Measurements from ENCODE around the gene PTS. TPM values are rescaled to one million over a fixed set of nuclear protein-coding genes. Genes with fewer than 3 reads are reported as not detected.

Gene PTS
- total RNA-seq, 2 donors from 2014 or later, result 44.2 to 51.8 TPM

DNA sequence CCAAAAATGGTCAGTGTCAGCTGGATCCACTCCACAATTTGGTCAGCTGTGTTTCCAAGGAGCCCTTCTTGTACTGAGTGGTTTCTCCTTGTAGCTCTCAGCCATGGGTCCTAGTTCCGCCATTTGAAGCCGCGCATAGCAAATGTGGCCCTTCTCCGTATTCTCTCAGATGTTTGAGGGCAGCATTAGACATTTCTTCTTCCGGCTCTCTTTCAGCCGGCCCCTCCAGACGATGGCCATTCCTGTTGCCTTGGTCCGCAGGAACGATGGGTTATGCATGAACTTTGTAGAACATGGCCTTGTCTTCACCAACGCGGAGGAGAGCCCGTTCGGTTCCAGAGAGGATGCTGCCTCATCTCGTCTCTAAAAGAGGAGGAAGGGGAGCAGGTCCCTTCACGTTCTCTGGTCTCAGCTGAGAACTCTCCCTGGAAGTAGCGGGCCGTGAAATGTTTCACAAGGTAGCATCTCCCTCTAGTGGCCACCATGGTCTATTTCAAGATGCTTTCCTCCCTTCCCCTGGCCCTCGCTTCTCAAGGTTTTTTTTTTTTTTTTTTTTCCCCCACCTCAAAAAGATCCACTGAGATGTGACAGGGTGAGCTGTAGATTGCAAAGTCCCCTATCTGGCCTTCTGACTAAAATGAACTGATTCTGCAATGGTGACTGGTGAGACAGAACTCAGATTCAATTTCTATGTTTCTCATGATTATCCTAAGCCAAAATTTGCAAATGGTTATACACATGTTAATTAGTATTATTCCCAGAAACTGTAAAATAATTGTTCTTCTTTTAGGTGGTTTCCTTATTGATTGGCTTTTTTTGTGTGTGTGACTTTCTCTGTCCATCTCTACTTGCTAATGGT lies 54.3 kb downstream of the PTS start:
- DNase-seq (ENCODE audit: low spot score), result no peak
- intact Hi-C loops (cut with DNase I), result loop anchor here (2.0 to 10.0 kb wide), 3 partner anchors 58 to 1004 kb away; no protein-coding TSS in a partner anchor

DNA sequence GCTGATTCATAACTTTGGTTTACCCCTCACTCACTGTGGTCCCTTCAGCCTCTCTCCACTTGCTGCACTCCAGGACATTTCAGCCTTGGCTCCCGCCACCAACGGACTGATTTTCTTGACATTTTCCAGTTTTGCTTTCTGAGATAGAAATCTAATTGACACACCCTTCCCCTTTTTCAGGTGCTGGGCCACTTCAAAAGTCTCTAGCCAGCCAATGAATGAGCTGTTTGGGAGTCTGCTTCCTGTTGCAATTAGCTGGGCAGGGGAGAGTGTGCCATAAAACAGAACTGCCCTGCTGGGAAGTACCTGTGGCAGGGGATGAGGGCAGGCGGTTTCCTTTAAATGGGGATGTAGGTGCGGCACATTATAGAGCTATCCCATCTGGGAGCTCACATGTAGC lies 55.5 kb downstream of the PTS start:
- no peak for DNase-seq (ENCODE audit: low spot score)
- intact Hi-C loops (cut with DNase I), result loop anchor here (2.0 to 10.0 kb wide), 3 partner anchors 59 to 1003 kb away; no protein-coding TSS in a partner anchor

Other genes with a start within 250 kb of the PTS start
- gene DLAT, start 201.0 kb upstream of the PTS start, total RNA-seq, result 10 to 100 TPM; 22.8 to 25.5 TPM
- gene PIH1D2, start 152.4 kb upstream of the PTS start, total RNA-seq, result 1 to 10 TPM in 1 of 2 donors, under 1 TPM in 1; 0.86 to 1.7 TPM
- 10 to 100 TPM; 14.0 to 15.0 TPM for gene NKAPD1, start 152.1 kb upstream of the PTS start, total RNA-seq
- 10 to 100 TPM; 53.8 to 64.6 TPM for gene TIMM8B, start 139.7 kb upstream of the PTS start, total RNA-seq
- gene SDHD, start 139.6 kb upstream of the PTS start, total RNA-seq, result 10 to 100 TPM; 70.5 to 84.5 TPM
- 10 to 100 TPM in 1 of 2 donors, 1 to 10 TPM in 1; 7.0 to 11.3 TPM for gene IL18, start 62.3 kb upstream of the PTS start, total RNA-seq
- gene TEX12, start 59.1 kb upstream of the PTS start, total RNA-seq, result 1 to 10 TPM in 1 of 2 donors, under 1 TPM in 1; 0.95 to 1.4 TPM
- gene BCO2, start 50.9 kb upstream of the PTS start, total RNA-seq, result 1 to 10 TPM; 3.8 TPM
- gene PLET1, start 34.4 kb downstream of the PTS start, total RNA-seq, result not detected